A204.1 (cell line): ENCODE measurements around the gene CYP21A2.
A peak's percentile ranks its signal among the peaks of the same experiment; 100 is the strongest.
"Not testable (repeated sequence)": the region's sequence is repeated elsewhere in the genome, so short reads cannot be mapped to it uniquely, and the experiment has no call there.

Source experiments
- FAIRE-seq: peaks from 2 replicates; lab custom pipeline; 2012; peaks lifted over from hg19 to GRCh38; lab: Jason Lieb, UNC

Gene CYP21A2

GRCh38 chr6:32037598-32038524 is at the start of gene CYP21A2:
Gene CYP21A2 (plus strand): TSS chr6:32038415. CDS start chr6:32038423, 8 bp downstream.
- FAIRE-seq: not testable (repeated sequence)

GRCh38 chr6:31989363-31989762 is 48.9 kb upstream of the CYP21A2 start:
- FAIRE-seq: not testable (repeated sequence)

GRCh38 chr6:31994421-31994820 is 43.8 kb upstream of the CYP21A2 start:
- FAIRE-seq: not testable (repeated sequence)

- FAIRE-seq: not testable (repeated sequence)
Observed at GRCh38 chr6:31996385-31996784, 41.8 kb upstream of the CYP21A2 start.

GRCh38 chr6:32002546-32003268 is 35.5 kb upstream of the CYP21A2 start:
- not testable (repeated sequence) for FAIRE-seq

- FAIRE-seq: not testable (repeated sequence)
Observed at GRCh38 chr6:32003301-32003700, 34.9 kb upstream of the CYP21A2 start.

- not testable (repeated sequence) for FAIRE-seq
Observed at GRCh38 chr6:32004393-32004792, 33.8 kb upstream of the CYP21A2 start.

- not testable (repeated sequence) for FAIRE-seq
Observed at GRCh38 chr6:32004864-32005537, 33.2 kb upstream of the CYP21A2 start.

- not testable (repeated sequence) for FAIRE-seq
Observed at GRCh38 chr6:32005538-32005880, 32.7 kb upstream of the CYP21A2 start.

GRCh38 chr6:32005991-32006529 is 32.2 kb upstream of the CYP21A2 start:
- not testable (repeated sequence) for FAIRE-seq

- FAIRE-seq: not testable (repeated sequence)
Observed at GRCh38 chr6:32007086-32007485, 31.1 kb upstream of the CYP21A2 start.

- not testable (repeated sequence) for FAIRE-seq
Observed at GRCh38 chr6:32008037-32008436, 30.2 kb upstream of the CYP21A2 start.

- not testable (repeated sequence) for FAIRE-seq
Observed at GRCh38 chr6:32008616-32009015, 29.6 kb upstream of the CYP21A2 start.

GRCh38 chr6:32009537-32009936 is 28.7 kb upstream of the CYP21A2 start:
- not testable (repeated sequence) for FAIRE-seq

- FAIRE-seq: not testable (repeated sequence)
Observed at GRCh38 chr6:32010856-32011530, 27.2 kb upstream of the CYP21A2 start.

- FAIRE-seq: not testable (repeated sequence)
Observed at GRCh38 chr6:32012941-32013617, 25.1 kb upstream of the CYP21A2 start.

GRCh38 chr6:32013738-32014137 is 24.5 kb upstream of the CYP21A2 start:
- FAIRE-seq: not testable (repeated sequence)

GRCh38 chr6:32014547-32014946 is 23.7 kb upstream of the CYP21A2 start, which contains the start of gene C4B:
Gene C4B (plus strand): TSS chr6:32014795. CDS start chr6:32014846, 51 bp downstream.
- FAIRE-seq: not testable (repeated sequence)

- peak; percentile 89 for FAIRE-seq
Observed at GRCh38 chr6:32022100-32022499, 16.1 kb upstream of the CYP21A2 start.

GRCh38 chr6:32028631-32029030 is 9.6 kb upstream of the CYP21A2 start:
- not testable (repeated sequence) for FAIRE-seq

GRCh38 chr6:32029553-32029952 is 8.7 kb upstream of the CYP21A2 start:
- FAIRE-seq: not testable (repeated sequence)
